HG02885 (cell line): ENCODE data around the gene SNRNP25.

Experiments
- ATAC-seq: cut with Tn5 transposase; IDR thresholded peaks from one replicate; pipeline ENCODE4 v1.9.1; 2021; ENCODE audit warnings: mild to moderate bottlenecking; ENCODE audit not compliant: unreplicated experiment, poor library complexity

Gene SNRNP25

GRCh38 chr16:75580-76501, 22.2 kb downstream of the SNRNP25 start:
- ATAC-seq, result no peak

GRCh38 chr16:76535-77272, 23.1 kb downstream of the SNRNP25 start:
- no peak for ATAC-seq

DNA sequence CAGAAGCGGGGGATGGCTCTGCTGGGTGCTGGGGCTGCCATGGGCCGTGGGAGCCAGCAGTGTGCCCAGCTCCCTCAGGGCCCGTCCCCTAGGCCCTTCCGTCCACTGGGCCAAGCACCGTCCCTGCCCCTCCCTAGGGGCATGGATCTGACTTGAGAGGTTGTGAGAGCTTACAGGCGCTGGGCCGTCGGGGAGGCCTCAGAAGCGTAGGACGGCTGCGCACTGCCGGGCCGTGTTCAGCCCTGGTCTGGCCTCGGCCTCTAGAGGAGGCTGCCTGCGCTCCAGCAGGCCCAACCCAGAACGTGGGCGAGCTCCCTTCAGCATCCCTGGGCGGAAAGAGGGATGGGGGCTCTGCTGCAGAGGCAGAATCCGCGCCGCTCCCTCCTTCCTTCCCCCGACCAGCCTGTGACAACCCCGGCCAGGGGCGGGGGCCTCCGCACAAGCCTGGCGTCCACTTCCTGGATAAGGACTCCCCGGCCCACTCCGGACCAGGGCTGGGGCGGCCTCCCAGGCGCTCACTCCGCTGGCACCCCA, 23.7 kb downstream of the SNRNP25 start:
- peak; percentile 36 for ATAC-seq

- ATAC-seq, result peak; percentile 87
Observed at GRCh38 chr16:77807-78443, 24.3 kb downstream of the SNRNP25 start, which contains the start of gene MPG. TSS of gene MPG (plus strand) at chr16:78225. CDS start at chr16:78310, 85 bp downstream.

DNA sequence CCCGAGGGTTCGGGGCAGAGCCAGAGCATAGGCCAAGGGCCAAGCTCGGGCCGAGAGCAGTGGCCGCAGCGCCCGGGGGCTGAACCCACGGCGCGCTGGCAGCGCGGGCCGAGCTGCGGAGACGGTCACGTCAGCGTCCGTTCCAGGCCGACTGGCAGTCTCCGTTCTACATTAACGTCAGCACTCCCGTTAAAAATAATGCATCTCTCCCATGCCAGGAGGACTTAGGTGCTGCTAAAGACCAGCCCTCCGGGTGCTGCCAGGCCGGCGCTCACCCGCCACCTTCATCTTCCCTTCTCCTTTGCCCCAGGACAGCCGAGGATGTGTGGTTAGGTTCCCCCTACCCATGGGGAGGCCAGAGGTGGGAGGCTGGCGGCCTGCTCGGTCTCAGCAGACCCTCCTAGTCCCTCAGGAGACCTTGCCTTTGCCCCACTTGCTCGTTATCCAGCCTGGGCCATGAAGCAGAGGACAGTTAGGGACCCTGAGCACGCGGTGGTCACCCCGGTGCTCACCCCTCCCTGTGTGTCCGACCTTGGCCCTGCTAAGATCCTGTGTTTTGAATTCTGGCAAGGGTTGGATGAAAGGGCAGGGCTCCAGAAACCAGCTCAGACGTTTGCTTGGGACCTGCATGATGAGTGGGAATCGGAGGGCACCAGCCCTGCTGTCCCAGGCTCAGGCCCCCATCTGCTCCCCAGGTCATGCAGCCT, 25.0 kb downstream of the SNRNP25 start:
- ATAC-seq, result peak; percentile 21

GRCh38 chr16:79151-80054, 25.8 kb downstream of the SNRNP25 start:
- ATAC-seq, result no peak

- ATAC-seq, result no peak
Observed at GRCh38 chr16:83060-83603, 29.5 kb downstream of the SNRNP25 start.

DNA sequence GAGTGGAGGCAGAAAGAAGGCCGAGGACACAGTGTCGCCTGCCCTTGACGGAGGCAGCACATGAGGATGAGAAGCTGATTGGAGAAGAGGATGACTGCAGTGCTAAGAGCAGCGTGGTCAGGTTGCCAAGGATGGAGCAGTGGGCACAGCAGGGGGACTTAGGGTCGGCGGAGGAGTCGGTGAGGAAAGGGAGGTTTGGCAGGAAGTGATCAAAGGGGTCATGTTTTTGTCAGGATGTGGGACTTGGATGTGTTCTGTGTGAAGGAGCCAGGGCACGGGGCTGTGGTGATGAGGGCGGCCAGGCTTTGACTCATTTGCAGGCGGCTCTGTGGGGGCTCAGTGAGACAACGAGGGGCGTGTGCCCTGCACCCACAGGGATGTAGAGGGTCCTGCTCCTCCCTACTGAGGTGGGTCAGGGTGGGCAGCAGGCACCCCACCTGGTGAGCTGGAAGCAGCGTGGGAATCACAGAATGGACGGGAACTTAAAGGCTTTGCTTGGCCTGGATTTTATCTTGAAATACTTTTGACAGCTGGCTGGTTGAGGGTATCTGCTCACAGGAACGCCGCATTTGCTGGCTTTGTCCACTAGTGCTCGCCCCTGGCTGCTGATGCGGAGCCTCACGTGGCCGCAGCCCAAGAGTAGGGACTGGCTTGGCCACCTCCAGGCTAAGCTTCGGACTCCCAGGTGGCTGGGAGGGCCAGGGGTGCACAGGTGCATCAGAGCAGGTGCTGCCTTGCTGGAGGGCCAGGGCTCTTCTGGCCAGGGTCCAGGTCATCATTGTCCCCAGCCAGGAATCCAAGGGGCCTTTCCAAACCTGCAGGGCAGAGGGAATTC, 30.4 kb downstream of the SNRNP25 start:
- peak; percentile 7 for ATAC-seq

- peak; percentile 46 for ATAC-seq
Observed at GRCh38 chr16:84718-85406, 31.2 kb downstream of the SNRNP25 start.

- ATAC-seq, result no peak
Observed at GRCh38 chr16:85407-85782, 31.8 kb downstream of the SNRNP25 start.

DNA sequence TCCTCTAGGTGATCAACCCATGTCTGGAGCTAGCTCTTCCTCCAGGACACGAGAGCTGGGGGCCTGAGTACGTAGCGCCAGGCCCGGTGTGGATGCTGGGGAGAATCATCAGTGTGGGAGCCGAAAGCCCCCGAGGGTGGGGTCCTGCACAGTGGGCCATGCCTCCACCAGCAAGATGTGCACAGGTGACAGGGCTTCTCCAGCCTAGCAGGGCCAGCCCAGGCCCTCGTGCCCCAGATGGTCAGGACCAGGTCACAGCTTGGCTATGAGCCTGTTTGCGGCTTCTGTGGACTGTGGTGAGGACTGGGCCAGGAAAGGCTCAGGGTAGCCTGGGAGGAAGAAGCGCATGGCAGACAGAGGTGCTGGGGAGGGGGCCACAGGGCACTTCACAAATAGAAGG, 32.2 kb downstream of the SNRNP25 start:
- ATAC-seq, result no peak

GRCh38 chr16:86483-86952, 32.9 kb downstream of the SNRNP25 start:
- ATAC-seq, result no peak

DNA sequence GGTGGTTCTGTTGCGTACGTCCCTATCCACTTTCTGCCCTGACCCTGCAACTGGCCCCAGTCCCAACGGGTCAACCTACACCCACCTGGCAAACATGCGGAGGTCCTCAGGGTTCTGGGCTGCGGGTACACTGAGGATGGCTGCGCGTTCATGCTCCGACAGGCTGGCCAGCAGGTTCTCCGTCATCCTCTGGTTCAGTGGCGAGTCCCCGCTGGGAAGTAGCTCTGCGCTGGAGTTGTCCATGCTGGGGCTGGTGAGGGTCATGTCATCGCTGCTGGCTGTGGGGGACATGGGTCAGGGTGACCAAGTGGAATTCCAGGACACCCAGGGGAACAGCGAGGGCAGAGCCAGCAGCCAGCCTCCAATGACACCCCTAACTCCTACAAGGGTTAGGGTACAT, 35.0 kb downstream of the SNRNP25 start:
- no peak for ATAC-seq

- no peak for ATAC-seq
Observed at GRCh38 chr16:89391-90302, 36.0 kb downstream of the SNRNP25 start.

DNA sequence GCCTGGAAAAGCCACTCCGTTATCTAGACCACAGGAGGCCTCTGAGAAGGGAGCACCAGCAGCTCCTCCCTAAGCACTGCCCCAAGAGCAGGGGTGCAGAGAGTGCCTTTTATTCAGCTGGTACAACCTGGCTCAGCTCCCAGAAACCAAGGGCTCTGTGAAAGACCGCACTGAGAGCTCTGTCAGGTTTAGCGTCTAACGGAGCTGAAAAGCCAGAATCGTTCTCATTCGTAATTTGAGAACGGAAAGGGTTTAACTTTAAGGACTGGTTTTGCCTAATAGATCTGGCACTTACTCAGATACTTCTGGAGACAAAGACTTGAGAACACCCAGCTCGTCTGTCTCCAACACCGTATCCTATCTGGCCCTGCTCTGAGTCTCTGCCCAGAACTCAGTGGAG, 37.9 kb downstream of the SNRNP25 start:
- no peak for ATAC-seq
